Liver (tissue), 9 donors: ENCODE results near the gene UBR1. TPM values are rescaled to one million over a fixed set of nuclear protein-coding genes. Genes with fewer than 3 reads are reported as not detected.

ENCODE experiments used
- DNase-seq: peaks from one replicate; pipeline ENCODE4 v3.0.0-alpha.2; 2017; ENCODE audit warnings: low spot score
- H3K27ac ChIP-seq, 2 donors: one replicate each; pipeline ENCODE4 v1.7.0; 2013; ENCODE audit warnings: inconsistent platforms in 2 of 2, low read length in 2 of 2, control low read depth in 1 of 2, low read depth in 1 of 2, mild to moderate bottlenecking in 1 of 2
- H3K27me3 ChIP-seq, 4 donors: one replicate each; pipeline versions ENCODE4 v1.6.1 to v1.7.0; 2013; ENCODE audit warnings: low read length in 3 of 4, inconsistent platforms in 1 of 4, mild to moderate bottlenecking in 1 of 4, moderate library complexity in 1 of 4; ENCODE audit not compliant: control insufficient read depth in 4 of 4, insufficient read depth in 4 of 4
- H3K36me3 ChIP-seq, 4 donors: one replicate each; pipeline versions ENCODE4 v1.6.1 to v1.7.0; 2013; ENCODE audit warnings: low read length in 3 of 4, mild to moderate bottlenecking in 3 of 4, low read depth in 1 of 4, moderate library complexity in 1 of 4; ENCODE audit not compliant: control insufficient read depth in 4 of 4, insufficient read depth in 3 of 4
- H3K4me1 ChIP-seq, 4 donors: one replicate each; pipeline versions ENCODE4 v1.6.1 to v1.7.0; 2013; ENCODE audit warnings: low read length in 3 of 4, mild to moderate bottlenecking in 3 of 4, moderate library complexity in 1 of 4; ENCODE audit not compliant: control insufficient read depth in 4 of 4, insufficient read depth in 4 of 4
- H3K4me3 ChIP-seq, 3 donors: one replicate each; pipeline versions ENCODE4 v1.6.1 to v1.7.0; 2013; ENCODE audit warnings: low read length in 3 of 3, control low read depth in 1 of 3, low read depth in 1 of 3, mild to moderate bottlenecking in 1 of 3
- H3K9ac ChIP-seq, 2 donors: one replicate each; pipeline ENCODE4 v1.7.0; 2013; ENCODE audit warnings: low read length in 2 of 2, mild to moderate bottlenecking in 2 of 2, moderate library complexity in 2 of 2, control low read depth in 1 of 2, low read depth in 1 of 2
- H3K9me3 ChIP-seq, 4 donors: one replicate each; pipeline versions ENCODE4 v1.6.1 to v1.7.0; 2013; ENCODE audit warnings: low read length in 3 of 4; ENCODE audit not compliant: control insufficient read depth in 4 of 4
- EGR1 ChIP-seq, 2 donors: IDR thresholded peaks; 2 replicates each; pipeline ENCODE4 v1.6.1; 2016 to 2018; ENCODE audit warnings: antibody characterized with exemption in 2 of 2, low read depth in 2 of 2
- FOXA1 ChIP-seq: IDR thresholded peaks from 2 replicates; pipeline ENCODE4 v1.6.1; 2016; ENCODE audit warnings: antibody characterized with exemption
- FOXA2 ChIP-seq: IDR thresholded peaks from 2 replicates; pipeline ENCODE4 v1.6.1; 2016; ENCODE audit warnings: antibody characterized with exemption
- GABPA ChIP-seq, 2 donors: IDR thresholded peaks in 1 of 2; conservative IDR thresholded peaks in 1 of 2; 2 replicates each; pipeline ENCODE4 v1.6.1; 2016; ENCODE audit warnings: antibody characterized with exemption in 2 of 2, mild to moderate bottlenecking in 1 of 2, moderate library complexity in 1 of 2
- HNF4A ChIP-seq, 2 donors: conservative IDR thresholded peaks; 2 replicates each; pipeline ENCODE4 v1.6.1; 2016; ENCODE audit warnings: antibody characterized with exemption in 2 of 2, mild to moderate bottlenecking in 2 of 2
- HNF4G ChIP-seq: IDR thresholded peaks from 2 replicates; pipeline ENCODE4 v1.6.1; 2016; ENCODE audit warnings: antibody characterized with exemption
- JUND ChIP-seq, 2 donors: IDR thresholded peaks; 2 replicates each; pipeline ENCODE4 v1.6.1; 2016; ENCODE audit warnings: antibody characterized with exemption in 2 of 2
- NR2F2 ChIP-seq: IDR thresholded peaks from 2 replicates; pipeline ENCODE4 v1.6.1; 2016; ENCODE audit warnings: antibody characterized with exemption
- RAD21 ChIP-seq, 2 donors: IDR thresholded peaks; 2 replicates each; pipeline ENCODE4 v1.6.1; 2016; ENCODE audit warnings: antibody characterized with exemption in 2 of 2, mild to moderate bottlenecking in 2 of 2
- RXRA ChIP-seq, 2 donors: IDR thresholded peaks; 2 replicates each; pipeline ENCODE4 v1.6.1; 2017 to 2018; ENCODE audit warnings: antibody characterized with exemption in 2 of 2, mild to moderate bottlenecking in 1 of 2
- SP1 ChIP-seq: IDR thresholded peaks from 2 replicates; pipeline ENCODE4 v1.6.1; 2018; ENCODE audit warnings: antibody characterized with exemption, mild to moderate bottlenecking
- TAF1 ChIP-seq: conservative IDR thresholded peaks from 2 replicates; pipeline ENCODE4 v1.6.1; 2016; ENCODE audit warnings: antibody characterized with exemption, mild to moderate bottlenecking
- YY1 ChIP-seq: IDR thresholded peaks from 2 replicates; pipeline ENCODE4 v1.6.1; 2016; ENCODE audit warnings: antibody characterized with exemption, mild to moderate bottlenecking
- WGBS: extraction: QIAGEN DNeasy Blood & Tissue Kit; methylation state at CpG from one replicate; pipeline ENCODE4 v1.1.7; 2013; 5-methylcytosine and 5-hydroxymethylcytosine counted together
- polyA plus RNA-seq, 2 donors: library from polyadenylated mRNA; stranded (reverse) in 1 of 2; unstranded in 1 of 2; fragments of 200-250 nt in 1 of 2; fragments of >200 nt in 1 of 2; fragmentation: Nextera tagmentation in 1 of 2; extraction: Ambion mirVana in 1 of 2; gene quantifications; one replicate each; pipeline versions ENCODE4 v1.2.1 to v1.2.3, GENCODE V29; 2013 to 2015
- total RNA-seq, 2 donors: library from RNA; depleted of rRNA; stranded (reverse); fragments of >200 nt; gene quantifications; one replicate each; pipeline ENCODE4 v1.2.3, GENCODE V29; 2014
- TF ChIP-seq, protein P1 (sequence below): IDR thresholded peaks from 2 replicates; pipeline ENCODE4 v1.6.1; 2016; ENCODE audit warnings: antibody characterized with exemption
- TF ChIP-seq, protein P2 (sequence below): IDR thresholded peaks from 2 replicates; pipeline ENCODE4 v1.6.1; 2016; ENCODE audit warnings: antibody characterized with exemption
- TF ChIP-seq, protein P3 (sequence below): IDR thresholded peaks from 2 replicates; pipeline ENCODE4 v1.6.1; 2016; ENCODE audit warnings: antibody characterized with exemption
- TF ChIP-seq, protein P4 (sequence below): IDR thresholded peaks from 2 replicates; pipeline ENCODE4 v1.6.1; 2016; ENCODE audit warnings: antibody characterized with exemption, mild to moderate bottlenecking
- TF ChIP-seq, protein P5 (sequence below): fragments of 150-350 bp; IDR thresholded peaks from 2 replicates; pipeline ENCODE4 v1.5.1; 2017; ENCODE audit warnings: improper control_type of control experiment, low read depth, low read length; ENCODE audit not compliant: missing input control
- donor health status: healthy.
- donor health status: healthy.
- donor health status: healthy.
- donor health status: healthy.
- donor health status: healthy.

The UBR1 gene
- total and polyA plus RNA-seq, 4 donors = 3.7 to 25.3 (median 10.9) TPM

DNA sequence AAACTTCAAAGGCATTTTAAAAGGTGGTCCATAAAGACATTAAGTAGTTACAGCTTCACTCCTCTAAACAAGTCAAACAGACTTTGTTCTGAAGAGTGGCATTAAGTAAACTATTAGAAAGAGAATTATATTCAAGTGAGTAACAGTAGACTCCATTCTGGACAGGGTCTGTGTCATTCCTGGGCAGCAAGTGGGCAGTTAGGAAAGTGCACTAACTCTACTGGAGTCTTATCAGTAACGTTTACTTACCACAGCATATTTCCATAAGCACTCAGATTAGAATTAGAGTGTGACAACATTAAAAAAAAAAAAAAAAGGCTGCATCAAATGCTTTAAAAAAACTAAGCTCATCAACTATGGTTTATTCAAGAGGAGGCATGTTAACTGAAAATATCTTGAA lies 10.6 kb downstream of the UBR1 start:
- Histone ChIP-seq H3K4me3 (no peak overlapping the region), H3K27ac (no peak overlapping the region), H3K27me3 (no peaks in the 10 kb centered on the region), H3K9me3 (no peaks in the 10 kb centered on the region), H3K36me3 (peaks cover 0 to 1% (median 0%) of the 10 kb centered on the region in 4 donors), H3K9ac (no peak overlapping the region), H3K4me1 (peaks cover 0 to 5% (median 0%) of the 10 kb centered on the region in 4 donors)
- 35% methylated on average over 1 of the region's 1 CpG for WGBS
- no peak for DNase-seq
- TF ChIP-seq, protein P1, sequence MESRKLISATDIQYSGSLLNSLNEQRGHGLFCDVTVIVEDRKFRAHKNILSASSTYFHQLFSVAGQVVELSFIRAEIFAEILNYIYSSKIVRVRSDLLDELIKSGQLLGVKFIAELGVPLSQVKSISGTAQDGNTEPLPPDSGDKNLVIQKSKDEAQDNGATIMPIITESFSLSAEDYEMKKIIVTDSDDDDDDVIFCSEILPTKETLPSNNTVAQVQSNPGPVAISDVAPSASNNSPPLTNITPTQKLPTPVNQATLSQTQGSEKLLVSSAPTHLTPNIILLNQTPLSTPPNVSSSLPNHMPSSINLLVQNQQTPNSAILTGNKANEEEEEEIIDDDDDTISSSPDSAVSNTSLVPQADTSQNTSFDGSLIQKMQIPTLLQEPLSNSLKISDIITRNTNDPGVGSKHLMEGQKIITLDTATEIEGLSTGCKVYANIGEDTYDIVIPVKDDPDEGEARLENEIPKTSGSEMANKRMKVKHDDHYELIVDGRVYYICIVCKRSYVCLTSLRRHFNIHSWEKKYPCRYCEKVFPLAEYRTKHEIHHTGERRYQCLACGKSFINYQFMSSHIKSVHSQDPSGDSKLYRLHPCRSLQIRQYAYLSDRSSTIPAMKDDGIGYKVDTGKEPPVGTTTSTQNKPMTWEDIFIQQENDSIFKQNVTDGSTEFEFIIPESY = no peak
- TF ChIP-seq, protein P2, sequence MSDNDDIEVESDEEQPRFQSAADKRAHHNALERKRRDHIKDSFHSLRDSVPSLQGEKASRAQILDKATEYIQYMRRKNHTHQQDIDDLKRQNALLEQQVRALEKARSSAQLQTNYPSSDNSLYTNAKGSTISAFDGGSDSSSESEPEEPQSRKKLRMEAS = no peak
- TF ChIP-seq JUND (IDR thresholded peaks at IDR 0.05) (no peak), NR2F2 (no peak), RAD21 (IDR thresholded peaks at IDR 0.05) (no peak), FOXA2 (no peak), HNF4G (no peak), SP1 (no peak)
- TF ChIP-seq, protein P3, sequence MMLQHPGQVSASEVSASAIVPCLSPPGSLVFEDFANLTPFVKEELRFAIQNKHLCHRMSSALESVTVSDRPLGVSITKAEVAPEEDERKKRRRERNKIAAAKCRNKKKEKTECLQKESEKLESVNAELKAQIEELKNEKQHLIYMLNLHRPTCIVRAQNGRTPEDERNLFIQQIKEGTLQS = no peak

DNA sequence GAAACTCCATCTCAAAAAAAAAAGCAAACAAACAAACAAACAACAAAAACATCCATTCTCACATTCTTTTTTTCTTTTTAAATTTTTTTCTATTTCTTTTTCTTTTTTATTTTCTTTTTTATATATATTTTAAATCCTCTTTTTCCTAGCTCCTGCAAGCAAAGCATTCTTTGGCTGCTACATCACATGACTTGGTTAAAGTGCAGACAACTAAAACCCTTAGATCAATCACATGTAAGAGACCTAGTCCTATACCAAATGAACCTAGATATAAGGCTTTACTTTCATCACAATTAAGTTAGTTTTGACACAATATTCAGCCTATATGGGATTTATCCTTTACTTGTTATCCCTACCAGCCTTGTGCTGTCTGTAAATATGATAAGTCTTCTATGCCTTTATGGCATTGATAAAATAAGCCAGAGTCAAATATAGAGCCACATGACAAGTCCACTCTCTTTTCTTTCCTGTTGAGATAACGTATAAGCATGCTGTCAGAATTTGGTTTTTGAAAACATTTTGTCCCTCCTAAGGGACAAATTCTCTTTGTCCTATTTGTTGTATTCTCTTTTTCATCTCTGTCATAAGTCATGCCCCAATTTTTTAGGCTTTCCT lies 11.3 kb downstream of the UBR1 start:
- Histone ChIP-seq H3K9ac (no peak overlapping the region), H3K36me3 (no peaks in the 10 kb centered on the region), H3K27me3 (no peaks in the 10 kb centered on the region), H3K27ac (no peak overlapping the region), H3K4me1 (peaks cover 0 to 5% (median 0%) of the 10 kb centered on the region in 4 donors), H3K9me3 (no peaks in the 10 kb centered on the region), H3K4me3 (no peak overlapping the region)
- TF ChIP-seq HNF4A (conservative IDR thresholded peaks at IDR 0.05) = no peak
- TF ChIP-seq, protein P4, sequence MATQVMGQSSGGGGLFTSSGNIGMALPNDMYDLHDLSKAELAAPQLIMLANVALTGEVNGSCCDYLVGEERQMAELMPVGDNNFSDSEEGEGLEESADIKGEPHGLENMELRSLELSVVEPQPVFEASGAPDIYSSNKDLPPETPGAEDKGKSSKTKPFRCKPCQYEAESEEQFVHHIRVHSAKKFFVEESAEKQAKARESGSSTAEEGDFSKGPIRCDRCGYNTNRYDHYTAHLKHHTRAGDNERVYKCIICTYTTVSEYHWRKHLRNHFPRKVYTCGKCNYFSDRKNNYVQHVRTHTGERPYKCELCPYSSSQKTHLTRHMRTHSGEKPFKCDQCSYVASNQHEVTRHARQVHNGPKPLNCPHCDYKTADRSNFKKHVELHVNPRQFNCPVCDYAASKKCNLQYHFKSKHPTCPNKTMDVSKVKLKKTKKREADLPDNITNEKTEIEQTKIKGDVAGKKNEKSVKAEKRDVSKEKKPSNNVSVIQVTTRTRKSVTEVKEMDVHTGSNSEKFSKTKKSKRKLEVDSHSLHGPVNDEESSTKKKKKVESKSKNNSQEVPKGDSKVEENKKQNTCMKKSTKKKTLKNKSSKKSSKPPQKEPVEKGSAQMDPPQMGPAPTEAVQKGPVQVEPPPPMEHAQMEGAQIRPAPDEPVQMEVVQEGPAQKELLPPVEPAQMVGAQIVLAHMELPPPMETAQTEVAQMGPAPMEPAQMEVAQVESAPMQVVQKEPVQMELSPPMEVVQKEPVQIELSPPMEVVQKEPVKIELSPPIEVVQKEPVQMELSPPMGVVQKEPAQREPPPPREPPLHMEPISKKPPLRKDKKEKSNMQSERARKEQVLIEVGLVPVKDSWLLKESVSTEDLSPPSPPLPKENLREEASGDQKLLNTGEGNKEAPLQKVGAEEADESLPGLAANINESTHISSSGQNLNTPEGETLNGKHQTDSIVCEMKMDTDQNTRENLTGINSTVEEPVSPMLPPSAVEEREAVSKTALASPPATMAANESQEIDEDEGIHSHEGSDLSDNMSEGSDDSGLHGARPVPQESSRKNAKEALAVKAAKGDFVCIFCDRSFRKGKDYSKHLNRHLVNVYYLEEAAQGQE = no peak
- TF ChIP-seq EGR1 (IDR thresholded peaks at IDR 0.05; ENCODE audit: low read depth in 2 of 2) = no peak
- no peak for TF ChIP-seq FOXA2
- TF ChIP-seq, protein P2 = no peak
- no peak for TF ChIP-seq SP1
- TF ChIP-seq, protein P5, sequence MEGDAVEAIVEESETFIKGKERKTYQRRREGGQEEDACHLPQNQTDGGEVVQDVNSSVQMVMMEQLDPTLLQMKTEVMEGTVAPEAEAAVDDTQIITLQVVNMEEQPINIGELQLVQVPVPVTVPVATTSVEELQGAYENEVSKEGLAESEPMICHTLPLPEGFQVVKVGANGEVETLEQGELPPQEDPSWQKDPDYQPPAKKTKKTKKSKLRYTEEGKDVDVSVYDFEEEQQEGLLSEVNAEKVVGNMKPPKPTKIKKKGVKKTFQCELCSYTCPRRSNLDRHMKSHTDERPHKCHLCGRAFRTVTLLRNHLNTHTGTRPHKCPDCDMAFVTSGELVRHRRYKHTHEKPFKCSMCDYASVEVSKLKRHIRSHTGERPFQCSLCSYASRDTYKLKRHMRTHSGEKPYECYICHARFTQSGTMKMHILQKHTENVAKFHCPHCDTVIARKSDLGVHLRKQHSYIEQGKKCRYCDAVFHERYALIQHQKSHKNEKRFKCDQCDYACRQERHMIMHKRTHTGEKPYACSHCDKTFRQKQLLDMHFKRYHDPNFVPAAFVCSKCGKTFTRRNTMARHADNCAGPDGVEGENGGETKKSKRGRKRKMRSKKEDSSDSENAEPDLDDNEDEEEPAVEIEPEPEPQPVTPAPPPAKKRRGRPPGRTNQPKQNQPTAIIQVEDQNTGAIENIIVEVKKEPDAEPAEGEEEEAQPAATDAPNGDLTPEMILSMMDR = no peak
- no peak for TF ChIP-seq TAF1
- TF ChIP-seq YY1 = no peak
- no peak for TF ChIP-seq NR2F2
- TF ChIP-seq HNF4G = no peak
- TF ChIP-seq, protein P3 = no peak
- TF ChIP-seq, protein P1 = no peak
- no peak for TF ChIP-seq RXRA (IDR thresholded peaks at IDR 0.05)
- TF ChIP-seq FOXA1 = no peak
- TF ChIP-seq GABPA (IDR thresholded peaks at IDR 0.05 in 1 of 2, conservative IDR thresholded peaks at IDR 0.05 in 1 of 2) = no peak
- no peak for TF ChIP-seq JUND (IDR thresholded peaks at IDR 0.05)
- 70% methylated on average over 1 of the region's 1 CpG for WGBS
- no peak for DNase-seq
